Activated naive CD4-positive, alpha-beta T cell treated with anti-CD3 and anti-CD28 coated beads for 36 hours (primary cell): ENCODE results near the gene TSPY8. TPM values are rescaled to one million over a fixed set of nuclear protein-coding genes. Genes with fewer than 3 reads are reported as not detected.
"Not testable (repeated sequence)": the region's sequence is repeated elsewhere in the genome, so short reads cannot be mapped to it uniquely, and the experiment has no call there.

Experiments
- CTCF ChIA-PET: fragments of 350-600 bp; sonication (Branson Sonifier 250); formaldehyde crosslinking; loops from one replicate; lab custom pipeline; 2021; ENCODE audit warnings: antibody characterized with exemption; lab: Charles Lee
- DNase-seq: peaks from one replicate; pipeline ENCODE4 v3.0.0-alpha.2; 2020
- H3K27ac Mint-ChIP-seq: one replicate; pipeline ENCODE4 v1.8.0; 2021; ENCODE audit warnings: mild to moderate bottlenecking, mixed read lengths
- H3K27me3 Mint-ChIP-seq: one replicate; pipeline ENCODE4 v1.8.0; 2021; ENCODE audit warnings: low read depth, mixed read lengths
- H3K36me3 Mint-ChIP-seq: one replicate; pipeline ENCODE4 v1.8.0; 2021; ENCODE audit warnings: low read depth, mixed read lengths
- H3K4me1 Mint-ChIP-seq: one replicate; pipeline ENCODE4 v1.8.0; 2021; ENCODE audit warnings: low read depth, mixed read lengths
- H3K4me3 Mint-ChIP-seq: one replicate; pipeline ENCODE4 v1.8.0; 2021; ENCODE audit warnings: mild to moderate bottlenecking, moderate library complexity, mixed read lengths
- H3K9me3 Mint-ChIP-seq: one replicate; pipeline ENCODE4 v1.8.0; 2021; ENCODE audit warnings: mixed read lengths
- intact Hi-C: fragments of 100-400 bp; cut with micrococcal nuclease; formaldehyde crosslinking; loops from one replicate; pipeline ENCODE4 v1.15.1; 2023
- total RNA-seq, 2 experiments: library from RNA; stranded (reverse); gene quantifications; one replicate each; pipeline ENCODE4 v1.2.3, GENCODE V29; 2021

Gene TSPY8
- not detected for total RNA-seq

- CTCF ChIA-PET, intact Hi-C loops, H3K4me1 Mint-ChIP-seq, DNase-seq, H3K27me3 Mint-ChIP-seq, H3K9me3 Mint-ChIP-seq, H3K4me3 Mint-ChIP-seq, H3K36me3 Mint-ChIP-seq, H3K27ac Mint-ChIP-seq: not testable (repeated sequence)
These were observed at the start of gene TSPY8 for GRCh38 chrY:9357497-9357896. TSPY8 (plus strand) TSS chrY:9357797; CDS start chrY:9357843, 46 bp downstream.

GRCh38 chrY:9320996-9321395 is 36.6 kb upstream of the TSPY8 start:
- DNase-seq = no peak
- H3K9me3 Mint-ChIP-seq = no peaks in the 10 kb centered on the region
- CTCF ChIA-PET = no interaction called here
- H3K4me3 Mint-ChIP-seq = no peak overlapping the region
- intact Hi-C loops = no loop called here
- no peaks in the 10 kb centered on the region for H3K4me1 Mint-ChIP-seq
- H3K36me3 Mint-ChIP-seq = no peaks in the 10 kb centered on the region
- H3K27me3 Mint-ChIP-seq = no peaks in the 10 kb centered on the region
- H3K27ac Mint-ChIP-seq = no peak overlapping the region

GRCh38 chrY:9337164-9337563 is 20.4 kb upstream of the TSPY8 start, which contains the start of gene TSPY4:
TSPY4 (plus strand) TSS chrY:9337464; CDS start chrY:9337510, 46 bp downstream.
- H3K36me3 Mint-ChIP-seq, CTCF ChIA-PET, H3K4me3 Mint-ChIP-seq, H3K4me1 Mint-ChIP-seq, H3K27ac Mint-ChIP-seq, DNase-seq, H3K27me3 Mint-ChIP-seq, intact Hi-C loops, H3K9me3 Mint-ChIP-seq: not testable (repeated sequence)

GRCh38 chrY:9396527-9396926 is 38.9 kb downstream of the TSPY8 start:
- not testable (repeated sequence) for H3K4me3 Mint-ChIP-seq

GRCh38 chrY:9398121-9398520 is 40.5 kb downstream of the TSPY8 start, which contains the start of gene TSPY3:
TSPY3 (plus strand) TSS chrY:9398421; CDS start chrY:9398467, 46 bp downstream.
- DNase-seq, H3K27me3 Mint-ChIP-seq, H3K36me3 Mint-ChIP-seq, intact Hi-C loops, H3K27ac Mint-ChIP-seq, H3K4me3 Mint-ChIP-seq, H3K9me3 Mint-ChIP-seq, H3K4me1 Mint-ChIP-seq, CTCF ChIA-PET: not testable (repeated sequence)

More at GRCh38 chrY:9396527-9396926, 38.9 kb downstream of the TSPY8 start:
- H3K9me3 Mint-ChIP-seq, H3K4me1 Mint-ChIP-seq, H3K27me3 Mint-ChIP-seq, H3K27ac Mint-ChIP-seq, CTCF ChIA-PET, DNase-seq, intact Hi-C loops, H3K36me3 Mint-ChIP-seq: not testable (repeated sequence)

Other genes with a start within 250 kb of the TSPY8 start
- not detected for gene TSPY4, start 20.3 kb upstream of the TSPY8 start, total RNA-seq
- gene TSPY3, start 40.6 kb downstream of the TSPY8 start, total RNA-seq = not detected
- not detected for gene TSPY1, start 109.2 kb downstream of the TSPY8 start, total RNA-seq
- not detected for gene TSPY9, start 129.5 kb downstream of the TSPY8 start, total RNA-seq
- gene TSPY10, start 170.1 kb downstream of the TSPY8 start, total RNA-seq = not detected